ENCODE results near the gene MGAT5B.

MGAT5B gene

GRCh38 chr17:76981545-76982295 is 113.5 kb downstream of the MGAT5B start:
- DNase-seq (ENCODE audit: low spot score): no peak

DNA sequence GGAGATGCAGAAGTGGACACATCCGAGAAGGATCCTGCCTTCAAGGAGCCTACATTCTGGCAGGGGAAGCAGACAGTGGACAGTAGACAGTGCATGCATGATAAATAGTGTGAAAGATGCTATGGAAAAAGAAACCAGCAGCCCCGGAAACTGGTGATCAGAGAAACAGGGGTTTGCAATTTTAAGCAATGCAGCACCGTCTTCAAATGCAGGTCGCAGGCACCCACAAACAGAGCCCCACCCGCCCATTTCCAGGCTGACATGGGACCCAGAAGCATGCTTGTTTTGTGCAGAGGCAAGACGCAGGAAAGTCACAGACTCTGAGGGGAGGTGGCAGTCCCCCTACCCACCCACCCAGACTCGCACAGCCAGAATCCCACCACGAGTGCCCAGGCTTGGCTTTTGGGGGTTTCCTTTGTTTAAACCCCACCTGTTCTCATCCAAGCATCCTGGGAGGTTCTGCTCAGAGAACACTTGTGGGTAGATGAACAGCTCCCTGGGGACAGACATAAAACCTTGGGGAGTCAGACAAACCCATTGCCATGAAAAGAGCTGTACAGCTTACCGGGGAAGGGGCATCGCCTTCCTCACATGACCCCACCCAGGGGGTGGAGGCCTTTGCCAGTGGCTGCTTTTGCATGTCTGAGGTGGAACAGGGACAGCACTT is 114.3 kb downstream of the MGAT5B start:
- no peak for DNase-seq (ENCODE audit: low spot score)

DNA sequence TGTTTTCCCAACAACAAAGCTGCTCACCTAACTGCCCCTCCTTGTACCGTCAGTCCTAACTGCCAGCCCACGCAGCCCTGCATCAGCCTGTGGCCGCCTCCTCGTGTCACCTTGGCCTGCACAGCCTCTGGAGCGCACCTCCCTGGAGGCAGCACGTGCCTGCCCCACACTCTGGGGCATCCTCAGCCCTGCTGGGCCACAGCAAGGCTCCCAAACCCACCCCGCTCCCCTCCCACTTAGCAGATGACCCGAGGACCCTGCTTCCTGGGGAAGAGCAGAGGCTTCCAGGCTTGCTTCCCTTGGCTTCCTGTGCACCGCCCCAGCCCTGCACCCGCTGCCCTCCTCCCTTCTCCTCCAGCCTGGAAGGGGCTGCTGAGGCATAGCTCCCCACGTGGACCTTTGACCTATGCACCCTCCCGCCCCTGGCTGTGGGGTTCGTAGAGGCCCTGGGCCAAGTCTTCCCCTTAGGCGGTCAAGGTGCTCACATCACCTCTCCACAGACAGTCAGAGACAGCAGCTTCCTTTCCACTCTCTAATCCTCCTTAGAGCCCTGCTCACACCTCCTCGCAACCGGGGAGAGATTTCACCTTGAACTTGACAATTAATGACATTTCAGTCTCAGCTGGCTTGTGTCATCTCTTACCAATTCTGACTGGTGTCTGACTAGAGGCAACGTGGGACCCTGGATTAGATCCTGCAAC is 115.0 kb downstream of the MGAT5B start:
- no peak for DNase-seq (ENCODE audit: low spot score)

DNA sequence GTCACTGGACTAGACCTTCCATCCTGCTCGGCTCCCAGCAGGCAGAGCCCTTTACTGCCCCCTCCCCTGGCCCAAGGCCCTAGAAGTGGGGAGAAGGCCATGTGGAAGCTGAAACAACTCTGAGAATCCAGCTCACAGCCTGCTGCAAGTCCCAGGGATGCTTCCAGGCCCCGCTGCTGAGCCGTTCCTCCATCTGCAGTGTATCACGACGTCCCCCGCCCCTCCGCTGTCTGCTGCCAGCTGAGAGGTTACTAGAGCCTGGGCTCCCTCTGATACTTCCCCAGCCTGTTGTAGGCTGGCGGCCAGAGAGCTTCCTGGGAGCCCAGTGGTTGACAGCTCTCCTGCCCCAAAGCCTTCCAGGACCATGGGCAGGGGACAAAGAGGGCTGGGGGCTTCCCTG is 118.2 kb downstream of the MGAT5B start:
- DNase-seq (ENCODE audit: low spot score): no peak

- no peak for DNase-seq (ENCODE audit: low spot score)
These were observed 119.4 kb downstream of the MGAT5B start for GRCh38 chr17:76987486-76988093.

- DNase-seq (ENCODE audit: low spot score): no peak
These were observed 120.6 kb downstream of the MGAT5B start for GRCh38 chr17:76988796-76989195.

DNA sequence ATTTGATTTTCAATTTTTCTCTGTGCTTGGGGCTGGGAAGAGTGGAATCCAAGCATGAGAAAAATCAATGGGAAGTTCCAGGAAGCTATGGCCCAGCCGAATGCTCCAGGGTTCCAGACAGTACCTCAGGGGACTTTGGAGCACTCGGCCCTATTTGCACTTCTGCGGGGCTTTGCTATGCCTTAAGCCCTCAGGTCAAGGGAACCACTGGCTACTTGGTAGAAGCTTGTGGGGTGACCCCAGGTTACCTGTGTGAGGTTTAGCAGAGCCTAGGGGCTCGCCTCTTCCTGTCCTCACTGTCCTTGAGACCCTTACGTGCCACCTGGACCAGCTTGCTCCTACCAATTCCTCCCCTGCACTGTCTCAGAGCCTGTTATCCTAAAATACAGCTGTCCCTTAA is 121.3 kb downstream of the MGAT5B start:
- DNase-seq (ENCODE audit: low spot score): no peak

- DNase-seq (ENCODE audit: low spot score): no peak
These were observed 124.7 kb downstream of the MGAT5B start for GRCh38 chr17:76992891-76993290.

GRCh38 chr17:76993651-76994050 is 125.4 kb downstream of the MGAT5B start:
- DNase-seq (ENCODE audit: low spot score): no peak

- DNase-seq (ENCODE audit: low spot score): peak; percentile 16
These were observed 126.0 kb downstream of the MGAT5B start for GRCh38 chr17:76994237-76994637.

- no peak for DNase-seq (ENCODE audit: low spot score)
These were observed 127.3 kb downstream of the MGAT5B start for GRCh38 chr17:76995387-76996105.

DNA sequence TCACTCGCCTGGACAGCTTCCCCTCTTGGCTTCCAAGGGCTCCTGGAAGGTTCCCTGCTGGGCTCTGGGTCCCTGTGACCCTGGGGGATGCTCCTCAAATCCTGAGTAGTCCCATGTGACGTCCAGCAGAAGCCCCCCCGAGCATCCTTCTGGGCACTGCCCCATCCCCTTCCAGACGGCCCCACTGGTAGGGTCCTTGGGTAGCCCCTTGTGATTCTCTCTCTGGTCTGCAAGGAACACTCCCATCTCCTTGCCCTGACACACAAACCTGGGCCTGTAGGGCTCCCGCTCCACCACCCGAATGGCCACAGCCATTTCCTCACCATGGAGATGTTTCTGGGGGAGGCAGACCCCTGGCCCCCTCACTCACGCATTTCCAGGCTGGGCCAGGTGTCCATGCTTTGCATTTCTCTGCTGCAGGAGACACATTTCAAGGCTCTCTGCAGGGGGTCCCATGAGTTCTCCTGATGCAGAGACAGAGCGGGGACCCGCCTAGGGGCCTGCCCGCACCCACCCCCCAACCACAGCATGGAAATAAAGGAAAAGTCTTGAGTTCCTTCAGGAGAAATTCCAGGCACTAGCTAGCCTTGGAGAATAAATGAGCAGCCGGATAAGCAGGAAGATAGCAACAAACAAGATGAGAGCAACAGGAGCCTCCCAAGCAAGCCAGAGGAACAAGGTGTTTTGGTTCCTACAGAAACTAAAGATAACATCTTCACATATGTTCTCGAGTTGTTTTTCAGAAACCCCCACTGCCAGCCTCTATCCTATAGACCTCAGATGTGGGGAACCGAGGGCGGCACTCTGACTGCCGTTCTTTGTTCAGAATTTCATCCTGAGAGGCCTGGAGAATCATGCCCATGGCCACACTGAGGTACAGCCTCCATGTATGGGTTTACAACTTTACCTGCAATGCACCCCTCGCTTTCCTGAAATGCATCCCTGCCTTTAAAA is 128.8 kb downstream of the MGAT5B start:
- no peak for DNase-seq (ENCODE audit: low spot score)

DNA sequence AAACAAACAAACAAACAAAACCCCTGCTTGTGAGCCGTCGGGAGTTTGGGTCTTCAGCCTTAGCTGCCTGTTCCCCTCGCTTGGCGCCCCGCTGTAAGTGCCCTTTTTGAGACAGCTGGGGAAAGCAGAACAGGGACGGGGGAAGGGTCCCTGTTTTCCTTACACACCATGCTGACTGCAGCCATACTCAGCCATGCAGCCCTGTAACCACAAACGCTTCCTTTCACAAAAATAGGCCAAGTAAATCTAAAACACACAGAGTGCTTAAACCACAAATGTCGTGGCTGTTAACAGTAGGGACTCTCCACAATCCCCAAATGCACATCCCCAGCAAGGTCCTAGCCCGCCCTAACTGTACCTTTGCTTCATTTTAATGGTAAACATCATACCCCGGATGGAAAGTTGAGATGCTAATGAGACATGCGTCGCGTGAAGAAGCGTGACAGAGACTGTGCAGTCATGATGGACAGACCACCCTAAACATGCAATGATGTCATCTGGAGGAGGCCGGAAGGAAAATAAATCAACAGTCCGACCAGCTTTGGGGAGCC is 129.9 kb downstream of the MGAT5B start:
- no peak for DNase-seq (ENCODE audit: low spot score)

- no peak for DNase-seq (ENCODE audit: low spot score)
These were observed 130.6 kb downstream of the MGAT5B start for GRCh38 chr17:76998839-76999238.

Data from kidney capillary endothelial cell (primary cell).